Coronary artery (tissue), 2 donors: ENCODE results near the gene KRTAP10-11.
"Not testable (repeated sequence)": the region's sequence is repeated elsewhere in the genome, so short reads cannot be mapped to it uniquely, and the experiment has no call there.

Experiments used
- DNase-seq: peaks from one replicate; pipeline ENCODE4 v3.0.0-alpha.2; 2017; ENCODE audit warnings: low spot score
- H3K27ac ChIP-seq, 2 donors: fragments of 200-600 bp; sonication (generic); one replicate each; pipeline ENCODE4 v1.5.1; 2016 to 2019
- H3K4me3 ChIP-seq: fragments of 200-600 bp; sonication (generic); 2 replicates; pipeline ENCODE4 v1.5.1; 2016; ENCODE audit warnings: mild to moderate bottlenecking, moderate library complexity
- TF ChIP-seq, protein P1 (sequence below): fragments of 200-600 bp; sonication (generic); IDR thresholded peaks from one replicate; pipeline ENCODE4 v1.5.1; 2019; ENCODE audit warnings: antibody characterized with exemption

The KRTAP10-11 gene

DNA sequence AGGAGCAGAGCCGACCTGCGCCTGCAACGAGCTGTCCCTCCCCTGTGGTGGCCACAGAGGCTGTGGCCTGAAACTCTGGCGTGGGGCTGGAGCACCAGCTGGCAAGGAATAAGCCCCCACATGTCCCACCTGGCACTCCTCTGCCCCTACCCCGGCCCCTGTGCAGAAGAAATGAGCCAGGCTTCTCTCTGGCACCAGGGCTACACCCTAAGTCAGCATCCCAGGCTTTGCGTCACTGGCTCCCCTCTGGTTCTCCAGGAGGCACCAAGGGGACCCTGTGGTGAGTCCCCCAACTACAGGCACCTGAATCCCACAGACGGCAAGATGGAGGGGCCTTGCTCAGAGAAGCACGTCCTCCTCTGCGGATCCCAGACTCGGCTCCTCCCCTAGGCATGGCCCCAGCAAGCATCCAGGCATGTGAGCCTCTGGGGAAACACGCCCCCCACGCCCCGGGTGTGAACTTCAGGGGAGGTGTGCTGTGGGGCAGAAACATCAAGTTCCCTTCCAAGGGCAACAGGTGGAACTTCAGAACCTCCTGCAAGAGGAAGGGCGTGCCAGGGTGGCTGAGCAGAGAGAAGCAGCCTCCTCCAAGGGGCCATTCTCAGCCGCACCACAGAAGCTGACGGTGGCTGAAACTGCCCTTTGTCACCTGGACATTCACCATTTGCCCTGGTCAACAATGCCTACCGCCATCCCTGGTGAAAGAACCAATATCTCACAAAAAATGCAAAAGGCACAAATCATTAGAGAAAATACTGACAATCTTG is 42.9 kb upstream of the KRTAP10-11 start:
- no peak for DNase-seq
- Histone ChIP-seq H3K4me3 (no peak overlapping the region), H3K27ac (no peak overlapping the region)
- TF ChIP-seq, protein P1, sequence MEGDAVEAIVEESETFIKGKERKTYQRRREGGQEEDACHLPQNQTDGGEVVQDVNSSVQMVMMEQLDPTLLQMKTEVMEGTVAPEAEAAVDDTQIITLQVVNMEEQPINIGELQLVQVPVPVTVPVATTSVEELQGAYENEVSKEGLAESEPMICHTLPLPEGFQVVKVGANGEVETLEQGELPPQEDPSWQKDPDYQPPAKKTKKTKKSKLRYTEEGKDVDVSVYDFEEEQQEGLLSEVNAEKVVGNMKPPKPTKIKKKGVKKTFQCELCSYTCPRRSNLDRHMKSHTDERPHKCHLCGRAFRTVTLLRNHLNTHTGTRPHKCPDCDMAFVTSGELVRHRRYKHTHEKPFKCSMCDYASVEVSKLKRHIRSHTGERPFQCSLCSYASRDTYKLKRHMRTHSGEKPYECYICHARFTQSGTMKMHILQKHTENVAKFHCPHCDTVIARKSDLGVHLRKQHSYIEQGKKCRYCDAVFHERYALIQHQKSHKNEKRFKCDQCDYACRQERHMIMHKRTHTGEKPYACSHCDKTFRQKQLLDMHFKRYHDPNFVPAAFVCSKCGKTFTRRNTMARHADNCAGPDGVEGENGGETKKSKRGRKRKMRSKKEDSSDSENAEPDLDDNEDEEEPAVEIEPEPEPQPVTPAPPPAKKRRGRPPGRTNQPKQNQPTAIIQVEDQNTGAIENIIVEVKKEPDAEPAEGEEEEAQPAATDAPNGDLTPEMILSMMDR, result no peak

DNA sequence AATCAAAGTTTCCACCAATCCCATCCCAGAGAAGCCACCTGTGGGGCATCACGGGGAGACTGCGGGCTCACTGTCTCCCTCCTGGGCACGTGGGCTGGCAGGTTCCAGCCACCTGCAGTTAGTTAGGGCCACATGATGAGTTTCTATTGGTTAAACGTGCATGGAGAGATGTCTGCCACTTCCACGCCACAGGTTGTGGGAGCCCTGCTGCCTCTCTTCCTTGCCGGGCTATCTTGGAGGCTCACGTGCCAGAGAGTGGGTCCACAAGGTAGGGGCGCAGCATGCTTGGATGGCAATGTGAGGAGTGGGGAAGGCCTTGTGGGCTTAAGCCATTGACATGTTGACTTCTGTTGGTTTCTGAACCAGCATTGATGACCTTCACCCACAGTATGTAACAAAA is 42.3 kb upstream of the KRTAP10-11 start:
- TF ChIP-seq, protein P1, result no peak
- Histone ChIP-seq H3K4me3 (no peak overlapping the region), H3K27ac (no peak overlapping the region)
- no peak for DNase-seq

DNA sequence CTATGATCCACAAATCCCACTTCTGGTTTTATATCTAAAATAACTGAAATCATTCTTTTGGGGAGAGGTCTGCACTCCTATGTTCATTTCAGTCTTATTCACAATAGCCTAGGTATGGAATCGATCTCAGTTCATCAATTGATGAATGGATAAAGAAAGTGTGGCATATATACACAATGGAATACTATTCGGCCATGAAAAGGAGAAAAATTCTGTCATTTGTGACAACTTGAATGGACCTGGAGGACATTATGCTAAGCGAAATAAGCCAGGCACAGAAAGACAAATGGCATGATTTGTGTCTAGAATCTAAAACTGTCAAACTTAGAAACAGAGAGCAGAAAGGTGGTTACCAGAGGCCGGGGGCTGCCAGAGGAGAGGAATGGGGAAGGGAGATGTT is 39.7 kb upstream of the KRTAP10-11 start:
- Histone ChIP-seq H3K27ac (no peak overlapping the region), H3K4me3 (no peak overlapping the region)
- TF ChIP-seq, protein P1, result no peak
- DNase-seq, result no peak

DNA sequence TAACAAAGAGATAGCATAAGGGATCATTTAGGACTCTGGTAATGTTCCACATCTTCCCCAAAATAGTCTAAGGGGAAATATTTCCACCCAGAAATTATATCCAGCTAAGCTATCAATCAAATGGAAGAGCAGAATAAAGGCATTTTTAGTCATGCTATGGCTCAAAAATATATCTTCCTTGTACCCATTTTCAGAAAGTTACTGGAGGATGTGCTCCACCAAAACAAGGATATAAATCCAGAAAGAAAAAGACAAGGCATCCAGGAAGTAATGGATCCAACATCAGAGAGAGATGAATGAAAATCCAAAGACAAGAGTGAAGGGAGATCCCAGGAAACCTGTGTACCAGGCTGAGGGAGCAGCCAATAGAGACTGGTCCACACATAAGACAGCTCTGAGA is 37.0 kb upstream of the KRTAP10-11 start:
- Histone ChIP-seq H3K27ac (no peak overlapping the region), H3K4me3 (no peak overlapping the region)
- DNase-seq, result no peak
- TF ChIP-seq, protein P1, result no peak

DNA sequence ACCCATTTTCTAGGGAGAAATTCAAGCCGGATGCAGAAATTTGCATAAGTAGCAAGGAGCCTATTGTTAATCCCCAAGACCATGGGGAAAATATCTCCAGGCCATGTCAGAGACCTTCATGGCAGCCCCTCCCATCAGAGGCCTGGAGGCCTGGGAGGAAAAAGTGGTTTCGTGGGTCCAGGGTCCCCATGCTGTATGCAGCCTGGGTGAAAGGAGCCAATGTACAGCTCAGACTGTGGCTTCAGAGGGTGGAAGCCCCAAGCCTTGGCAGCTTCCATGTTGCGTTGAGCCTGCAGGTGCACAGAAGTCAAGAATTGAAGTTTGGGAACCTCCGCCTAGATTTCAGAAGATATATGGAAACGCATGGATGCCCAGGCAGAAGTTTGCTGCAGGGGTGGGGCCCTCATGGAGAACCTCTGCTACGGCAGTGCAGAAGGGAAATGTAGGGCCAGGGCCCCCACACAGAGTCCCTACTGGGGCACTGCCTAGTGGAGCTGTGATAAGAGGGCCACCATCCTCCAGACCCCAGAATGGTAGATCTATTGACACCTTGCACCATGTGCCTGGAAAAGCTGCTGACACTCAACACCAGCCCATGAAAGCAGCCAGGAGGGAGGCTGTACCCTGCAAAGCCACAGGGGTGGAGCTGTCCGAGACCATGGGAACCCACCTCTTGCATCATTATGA is 35.9 kb upstream of the KRTAP10-11 start:
- H3K27ac ChIP-seq, DNase-seq, H3K4me3 ChIP-seq: not testable (repeated sequence)

DNA sequence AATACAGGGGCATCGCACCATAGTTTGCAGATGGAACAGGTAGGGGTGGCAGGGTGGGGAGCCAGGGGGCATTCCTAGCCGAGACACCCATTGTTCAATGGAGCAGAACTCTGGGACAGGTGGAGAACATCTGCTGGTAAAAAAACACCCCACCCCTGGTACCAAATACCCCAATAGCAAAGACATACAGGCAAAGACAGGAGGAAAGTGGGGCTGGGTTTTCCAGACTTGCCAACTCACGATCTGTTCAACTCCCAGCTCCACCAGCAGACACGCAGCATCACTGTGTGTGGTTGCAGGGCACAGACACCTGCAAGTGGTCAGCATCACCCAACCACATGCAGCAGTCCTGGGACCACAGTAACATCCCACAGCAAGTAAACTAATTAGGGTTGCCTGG is 34.7 kb upstream of the KRTAP10-11 start:
- Histone ChIP-seq H3K4me3 (no peak overlapping the region), H3K27ac (no peak overlapping the region)
- no peak for DNase-seq
- TF ChIP-seq, protein P1, result no peak

DNA sequence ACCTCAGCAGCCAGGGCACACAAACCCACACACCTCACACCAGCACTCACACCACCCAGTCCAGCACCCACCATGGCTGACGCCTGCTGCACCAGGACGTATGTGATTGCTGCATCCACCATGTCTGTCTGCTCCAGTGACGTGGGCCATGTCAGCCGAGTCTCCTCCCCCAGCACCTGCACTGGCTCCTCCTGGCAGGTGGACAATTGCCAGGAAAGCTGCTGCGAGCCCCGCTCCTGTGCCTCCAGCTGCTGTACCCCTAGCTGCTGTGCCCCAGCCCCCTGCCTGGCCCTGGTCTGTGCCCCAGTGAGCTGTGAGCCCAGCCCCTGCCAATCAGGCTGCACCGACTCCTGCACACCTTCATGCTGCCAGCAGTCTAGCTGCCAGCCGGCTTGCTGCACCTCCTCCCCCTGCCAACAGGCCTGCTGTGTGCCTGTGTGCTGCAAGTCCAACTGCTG is 34.2 kb upstream of the KRTAP10-11 start, which contains the start of gene KRTAP10-8:
TSS of gene KRTAP10-8 (plus strand) at position 51 of the 458 bp plus-strand sequence. CDS start at position 73, 22 bp downstream.
- TF ChIP-seq, protein P1, result no peak
- Histone ChIP-seq H3K27ac (no peak within 1 kb of the TSS), H3K4me3 (no peak within 1 kb of the TSS)
- no peak for DNase-seq
